DMS53 treated with DMSO at 0.1 percent for 48 hours (cell line): Measurements from ENCODE around the gene MAP2.
"Not testable (repeated sequence)": the region's sequence is repeated elsewhere in the genome, so short reads cannot be mapped to it uniquely, and the experiment has no call there.

Source experiments
- DNase-seq: peaks from one replicate; lab custom pipeline; 2025; ENCODE audit not compliant: unreplicated experiment; lab: John Stamatoyannopoulos, UW

Gene MAP2

GRCh38 chr2:209473930-209474419 lies 50.1 kb downstream of the MAP2 start:
- peak; percentile 31 for DNase-seq

GRCh38 chr2:209474960-209475359 lies 51.1 kb downstream of the MAP2 start:
- no peak for DNase-seq

GRCh38 chr2:209476367-209477208 lies 52.7 kb downstream of the MAP2 start:
- no peak for DNase-seq

GRCh38 chr2:209492296-209492695 lies 68.4 kb downstream of the MAP2 start:
- DNase-seq: not testable (repeated sequence)

GRCh38 chr2:209495068-209495620 lies 71.3 kb downstream of the MAP2 start:
- DNase-seq: not testable (repeated sequence)

GRCh38 chr2:209495855-209496585 lies 72.2 kb downstream of the MAP2 start:
- peak; percentile 98 for DNase-seq

GRCh38 chr2:209496586-209496982 lies 72.7 kb downstream of the MAP2 start:
- DNase-seq: no peak

GRCh38 chr2:209498614-209499013 lies 74.8 kb downstream of the MAP2 start:
- no peak for DNase-seq

- no peak for DNase-seq
These were observed 75.2 kb downstream of the MAP2 start for GRCh38 chr2:209499069-209499468.

- peak; percentile 44 for DNase-seq
These were observed 77.7 kb downstream of the MAP2 start for GRCh38 chr2:209501579-209501978.

GRCh38 chr2:209505410-209505809 lies 81.6 kb downstream of the MAP2 start:
- DNase-seq: no peak

- peak; percentile 57 for DNase-seq
These were observed 84.4 kb downstream of the MAP2 start for GRCh38 chr2:209508255-209508654.

GRCh38 chr2:209511637-209512036 lies 87.8 kb downstream of the MAP2 start:
- DNase-seq: no peak

GRCh38 chr2:209512971-209513370 lies 89.1 kb downstream of the MAP2 start:
- DNase-seq: no peak

- no peak for DNase-seq
These were observed 93.6 kb downstream of the MAP2 start for GRCh38 chr2:209517436-209517835.

GRCh38 chr2:209519271-209519670 lies 95.4 kb downstream of the MAP2 start:
- no peak for DNase-seq

- no peak for DNase-seq
These were observed 96.1 kb downstream of the MAP2 start for GRCh38 chr2:209519906-209520305.

- no peak for DNase-seq
These were observed 99.3 kb downstream of the MAP2 start for GRCh38 chr2:209523041-209523740.

GRCh38 chr2:209523867-209524266 lies 100.0 kb downstream of the MAP2 start:
- DNase-seq: no peak

- no peak for DNase-seq
These were observed 101.5 kb downstream of the MAP2 start for GRCh38 chr2:209525331-209525730.

- no peak for DNase-seq
These were observed 102.0 kb downstream of the MAP2 start for GRCh38 chr2:209525834-209526281.
